H9 (cell line): Measurements from ENCODE around the gene MKNK2. TPM values are rescaled to one million over a fixed set of nuclear protein-coding genes. Genes with fewer than 3 reads are reported as not detected.

Experiments
- DNase-seq: peaks from one replicate; pipeline ENCODE4 v3.0.0-alpha.2; 2017
- H2AFZ ChIP-seq: one replicate; pipeline ENCODE4 v1.6.1; 2013; ENCODE audit warnings: mild to moderate bottlenecking, low read length, control low read depth, moderate library complexity
- H2AK5ac ChIP-seq: 2 replicates; pipeline ENCODE4 v1.6.1; 2013; ENCODE audit warnings: low read length, control low read depth, mixed read lengths; ENCODE audit not compliant: insufficient read length
- H2BK120ac ChIP-seq: one replicate; pipeline ENCODE4 v1.6.1; 2013; ENCODE audit warnings: low read depth, mild to moderate bottlenecking, low read length, control low read depth, inconsistent platforms; ENCODE audit not compliant: poor library complexity, severe bottlenecking
- H2BK12ac ChIP-seq: 2 replicates; pipeline ENCODE4 v1.6.1; 2013; ENCODE audit warnings: low read length, control low read depth, mixed read lengths, low read depth; ENCODE audit not compliant: insufficient read length
- H2BK15ac ChIP-seq: 2 replicates; pipeline ENCODE4 v1.6.1; 2013; ENCODE audit warnings: low read depth, low read length, control low read depth
- H2BK20ac ChIP-seq: one replicate; pipeline ENCODE4 v1.6.1; 2013; ENCODE audit warnings: low read depth, mild to moderate bottlenecking, low read length, control low read depth, inconsistent platforms; ENCODE audit not compliant: poor library complexity, severe bottlenecking
- H2BK5ac ChIP-seq: 2 replicates; pipeline ENCODE4 v1.6.1; 2013; ENCODE audit warnings: low read length, control low read depth, mixed read lengths; ENCODE audit not compliant: insufficient read length
- H3K14ac ChIP-seq: 2 replicates; pipeline ENCODE4 v1.6.1; 2013; ENCODE audit warnings: low read length, control low read depth; ENCODE audit not compliant: insufficient read depth
- H3K18ac ChIP-seq: 2 replicates; pipeline ENCODE4 v1.6.1; 2013; ENCODE audit warnings: low read depth, mild to moderate bottlenecking, mixed read lengths, low read length, control low read depth; ENCODE audit not compliant: insufficient read length
- H3K23ac ChIP-seq: 2 replicates; pipeline ENCODE4 v1.6.1; 2013; ENCODE audit warnings: low read length, control low read depth, mixed read lengths, low read depth; ENCODE audit not compliant: insufficient read length
- H3K23me2 ChIP-seq: 2 replicates; pipeline ENCODE4 v1.6.1; 2013; ENCODE audit warnings: low read depth, mild to moderate bottlenecking, mixed read lengths, low read length, control low read depth; ENCODE audit not compliant: insufficient read length, poor library complexity, severe bottlenecking
- H3K27ac ChIP-seq: 2 replicates; pipeline ENCODE4 v1.5.1; 2013; ENCODE audit warnings: low read length, control low read depth, mixed read lengths, low read depth; ENCODE audit not compliant: insufficient read length
- H3K27me3 ChIP-seq: 2 replicates; pipeline ENCODE4 v1.6.1; 2013; ENCODE audit warnings: low read length, control low read depth, inconsistent platforms; ENCODE audit not compliant: insufficient read depth
- H3K4ac ChIP-seq: 2 replicates; pipeline ENCODE4 v1.6.1; 2013; ENCODE audit warnings: low read depth, mild to moderate bottlenecking, control low read depth, inconsistent platforms, low read length, moderate library complexity
- H3K4me1 ChIP-seq: 2 replicates; pipeline ENCODE4 v1.6.1; 2013; ENCODE audit warnings: low read length, control low read depth, inconsistent platforms; ENCODE audit not compliant: insufficient read depth
- H3K4me2 ChIP-seq: 2 replicates; pipeline ENCODE4 v1.6.1; 2013; ENCODE audit warnings: low read length, control low read depth, mixed read lengths; ENCODE audit not compliant: insufficient read length, insufficient read depth
- H3K56ac ChIP-seq: 2 replicates; pipeline ENCODE4 v1.6.1; 2013; ENCODE audit warnings: low read depth, mild to moderate bottlenecking, mixed read lengths, low read length, control low read depth; ENCODE audit not compliant: insufficient read length
- H3K79me1 ChIP-seq: 2 replicates; pipeline ENCODE4 v1.6.1; 2013; ENCODE audit warnings: low read depth, mild to moderate bottlenecking, moderate library complexity, low read length, control low read depth, inconsistent platforms; ENCODE audit not compliant: insufficient read depth, poor library complexity, severe bottlenecking
- H3K79me2 ChIP-seq: 2 replicates; pipeline ENCODE4 v1.6.1; 2013; ENCODE audit warnings: low read length, control low read depth, inconsistent platforms; ENCODE audit not compliant: insufficient read depth
- H3K9ac ChIP-seq: 2 replicates; pipeline ENCODE4 v1.6.1; 2013; ENCODE audit warnings: low read length, control low read depth, mixed read lengths; ENCODE audit not compliant: insufficient read length; ENCODE audit errors: extremely low read depth
- H3K9me3 ChIP-seq: one replicate; pipeline ENCODE4 v1.6.1; 2013; ENCODE audit warnings: low read depth, low read length, inconsistent platforms; ENCODE audit not compliant: control insufficient read depth
- H3T11ph ChIP-seq: one replicate; pipeline ENCODE4 v1.6.1; 2013; ENCODE audit warnings: mild to moderate bottlenecking, low read length, control low read depth, inconsistent platforms
- H4K20me1 ChIP-seq: one replicate; pipeline ENCODE4 v1.6.1; 2013; ENCODE audit not compliant: control insufficient read depth, insufficient read length, insufficient read depth
- H4K5ac ChIP-seq: 2 replicates; pipeline ENCODE4 v1.6.1; 2013; ENCODE audit warnings: low read depth, mild to moderate bottlenecking, mixed read lengths, low read length, control low read depth; ENCODE audit not compliant: insufficient read length
- H4K8ac ChIP-seq: replicated peaks from 2 replicates; pipeline ENCODE4 v1.6.1; 2013; ENCODE audit warnings: low read length, control low read depth, mixed read lengths, low read depth; ENCODE audit not compliant: insufficient read length
- H4K91ac ChIP-seq: 2 replicates; pipeline ENCODE4 v1.6.1; 2013; ENCODE audit warnings: low read depth, mild to moderate bottlenecking, moderate library complexity, mixed read lengths, low read length, control low read depth; ENCODE audit not compliant: insufficient read length
- H3K27ac Mint-ChIP-seq, 3 experiments: 2 replicates in 2 of 3; 3 replicates in 1 of 3; pipeline ENCODE4 v1.8.0; 2020 to 2021; ENCODE audit warnings: mixed read lengths in 3 of 3, mild to moderate bottlenecking in 1 of 3, moderate library complexity in 1 of 3
- H3K27me3 Mint-ChIP-seq: 2 replicates; pipeline ENCODE4 v1.8.0; 2021; ENCODE audit warnings: low read depth, mild to moderate bottlenecking, moderate library complexity, mixed read lengths
- H3K36me3 Mint-ChIP-seq, 3 experiments: 2 replicates in 2 of 3; 3 replicates in 1 of 3; pipeline ENCODE4 v1.8.0; 2020 to 2021; ENCODE audit warnings: low read depth in 3 of 3, mixed read lengths in 3 of 3; ENCODE audit not compliant: insufficient read depth in 1 of 3
- H3K4me1 Mint-ChIP-seq, 2 experiments: 2 replicates each; pipeline ENCODE4 v1.8.0; 2020; ENCODE audit warnings: mixed read lengths in 2 of 2
- H3K4me3 Mint-ChIP-seq, 2 experiments: 2 replicates in 1 of 2; 3 replicates in 1 of 2; pipeline ENCODE4 v1.8.0; 2020 to 2021; ENCODE audit warnings: mild to moderate bottlenecking in 2 of 2, mixed read lengths in 2 of 2, moderate library complexity in 1 of 2
- H3K9me3 Mint-ChIP-seq, 2 experiments: 2 replicates in 1 of 2; 3 replicates in 1 of 2; pipeline ENCODE4 v1.8.0; 2020; ENCODE audit warnings: mild to moderate bottlenecking in 2 of 2, mixed read lengths in 2 of 2, moderate library complexity in 1 of 2
- WGBS: extraction: QIAGEN DNeasy Blood & Tissue Kit; methylation state at CpG from one replicate; pipeline ENCODE4 v1.1.7; 2013; ENCODE audit warnings: missing lambda C conversion rate, low lambda C conversion rate, mixed read lengths; ENCODE audit not compliant: insufficient read length; ENCODE audit errors: extremely low coverage; 5-methylcytosine and 5-hydroxymethylcytosine counted together
- total RNA-seq: library from RNA; stranded (reverse); gene quantifications from 2 replicates; pipeline ENCODE4 v1.2.1, GENCODE V29; 2021
- TF ChIP-seq, protein P1 (sequence below): fragments of 200-600 bp; sonication (generic); conservative IDR thresholded peaks from 3 replicates; pipeline ENCODE4 v1.8.0; 2021; ENCODE audit warnings: antibody characterized with exemption, mild to moderate bottlenecking

The MKNK2 gene
- total RNA-seq, 1 experiment from 2014 or later = 153 TPM

- Histone ChIP-seq H3K9ac (no peak overlapping the region), H3K4ac (no peak overlapping the region), H3K56ac (no peak overlapping the region), H3K23ac (no peak overlapping the region), H2BK120ac (no peak overlapping the region), H3K79me2 (no peaks in the 10 kb centered on the region), H2AK5ac (no peak overlapping the region), H2BK5ac (no peak overlapping the region), H4K5ac (no peak overlapping the region), H3K79me1 (no peaks in the 10 kb centered on the region), H4K8ac (no peak overlapping the region), H3K18ac (no peak overlapping the region), H2BK12ac (no peak overlapping the region), H2BK15ac (no peak overlapping the region), H4K20me1 (no peaks in the 10 kb centered on the region), H4K91ac (no peak overlapping the region), H3K9me3 (no peaks in the 10 kb centered on the region), H2AFZ (no peak overlapping the region), H3K27me3 (no peaks in the 10 kb centered on the region), H3K23me2 (no peaks in the 10 kb centered on the region), H3K27ac (no peak overlapping the region), H3K4me2 (no peak overlapping the region), H3T11ph (no peak overlapping the region), H3K14ac (no peak overlapping the region), H3K4me1 (no peaks in the 10 kb centered on the region; the same call in 1 of the 2 replicates), H2BK20ac (no peak overlapping the region)
- Mint-ChIP-seq H3K27me3 (no peaks in the 10 kb centered on the region; the same call in 1 of the 2 replicates), H3K36me3 (peaks cover 38 to 64% (median 59%) of the 10 kb centered on the region in 3 experiments), H3K4me3 (no peak overlapping the region), H3K4me1 (peaks cover 0 to 6% of the 10 kb centered on the region in 2 experiments; a peak in 3 of 4 replicates), H3K27ac (no peak overlapping the region), H3K9me3 (peaks cover 5 to 10% of the 10 kb centered on the region in 2 experiments; a peak in 3 of 5 replicates)
- TF ChIP-seq, protein P1, sequence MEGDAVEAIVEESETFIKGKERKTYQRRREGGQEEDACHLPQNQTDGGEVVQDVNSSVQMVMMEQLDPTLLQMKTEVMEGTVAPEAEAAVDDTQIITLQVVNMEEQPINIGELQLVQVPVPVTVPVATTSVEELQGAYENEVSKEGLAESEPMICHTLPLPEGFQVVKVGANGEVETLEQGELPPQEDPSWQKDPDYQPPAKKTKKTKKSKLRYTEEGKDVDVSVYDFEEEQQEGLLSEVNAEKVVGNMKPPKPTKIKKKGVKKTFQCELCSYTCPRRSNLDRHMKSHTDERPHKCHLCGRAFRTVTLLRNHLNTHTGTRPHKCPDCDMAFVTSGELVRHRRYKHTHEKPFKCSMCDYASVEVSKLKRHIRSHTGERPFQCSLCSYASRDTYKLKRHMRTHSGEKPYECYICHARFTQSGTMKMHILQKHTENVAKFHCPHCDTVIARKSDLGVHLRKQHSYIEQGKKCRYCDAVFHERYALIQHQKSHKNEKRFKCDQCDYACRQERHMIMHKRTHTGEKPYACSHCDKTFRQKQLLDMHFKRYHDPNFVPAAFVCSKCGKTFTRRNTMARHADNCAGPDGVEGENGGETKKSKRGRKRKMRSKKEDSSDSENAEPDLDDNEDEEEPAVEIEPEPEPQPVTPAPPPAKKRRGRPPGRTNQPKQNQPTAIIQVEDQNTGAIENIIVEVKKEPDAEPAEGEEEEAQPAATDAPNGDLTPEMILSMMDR = no peak
- DNase-seq = no peak
- 100% methylated on average over 5 of the region's 31 CpGs for WGBS
Measured at GRCh38 chr19:1997353-1998233, 53.5 kb downstream of the MKNK2 start.
